ENCODE measurements around the gene SPATA2.
"Not testable (repeated sequence)": the region's sequence is repeated elsewhere in the genome, so short reads cannot be mapped to it uniquely, and the experiment has no call there.

The SPATA2 gene

GRCh38 chr20:49883246-49883802 is 32.0 kb downstream of the SPATA2 start:
- DNase-seq: no peak

- DNase-seq: no peak
Measured at GRCh38 chr20:49882171-49882970, 33.0 kb downstream of the SPATA2 start.

GRCh38 chr20:49880724-49881445 is 34.4 kb downstream of the SPATA2 start:
- DNase-seq: no peak

- no peak for DNase-seq
Measured at GRCh38 chr20:49880177-49880576, 35.2 kb downstream of the SPATA2 start.

- no peak for DNase-seq
Measured at GRCh38 chr20:49878977-49879376, 36.4 kb downstream of the SPATA2 start.

- no peak for DNase-seq
Measured at GRCh38 chr20:49877386-49877921, 37.9 kb downstream of the SPATA2 start.

- no peak for DNase-seq
Measured at GRCh38 chr20:49874696-49875095, 40.6 kb downstream of the SPATA2 start.

GRCh38 chr20:49872056-49872455 is 43.3 kb downstream of the SPATA2 start:
- DNase-seq: no peak

- no peak for DNase-seq
Measured at GRCh38 chr20:49871391-49871948, 43.9 kb downstream of the SPATA2 start.

GRCh38 chr20:49870261-49870660 is 45.1 kb downstream of the SPATA2 start:
- no peak for DNase-seq

- DNase-seq: no peak
Measured at GRCh38 chr20:49868964-49869363, 46.4 kb downstream of the SPATA2 start.

GRCh38 chr20:49868538-49868937 is 46.8 kb downstream of the SPATA2 start:
- DNase-seq: no peak

- no peak for DNase-seq
Measured at GRCh38 chr20:49867453-49868215, 47.7 kb downstream of the SPATA2 start.

- DNase-seq: no peak
Measured at GRCh38 chr20:49866051-49866450, 49.3 kb downstream of the SPATA2 start.

- no peak for DNase-seq
Measured at GRCh38 chr20:49865559-49865958, 49.8 kb downstream of the SPATA2 start.

GRCh38 chr20:49863666-49864065 is 51.7 kb downstream of the SPATA2 start:
- DNase-seq: no peak

GRCh38 chr20:49862607-49863200 is 52.6 kb downstream of the SPATA2 start:
- DNase-seq: no peak

- not testable (repeated sequence) for DNase-seq
Measured at GRCh38 chr20:49861232-49861631, 54.1 kb downstream of the SPATA2 start.

- no peak for DNase-seq
Measured at GRCh38 chr20:49859807-49860206, 55.5 kb downstream of the SPATA2 start.

GRCh38 chr20:49859011-49859410 is 56.3 kb downstream of the SPATA2 start:
- no peak for DNase-seq

GRCh38 chr20:49858076-49858585 is 57.2 kb downstream of the SPATA2 start:
- no peak for DNase-seq

- no peak for DNase-seq
Measured at GRCh38 chr20:49856904-49857303, 58.4 kb downstream of the SPATA2 start.
